HL-60/S4 (cell line): Measurements from ENCODE around the gene FAM234A.
"Not testable (repeated sequence)": the region's sequence is repeated elsewhere in the genome, so short reads cannot be mapped to it uniquely, and the experiment has no call there.

ENCODE experiments used
- in situ Hi-C: fragments of 300-500 bp; cut with MboI; formaldehyde crosslinking; loops from 2 replicates; pipeline ENCODE4 v1.14.3; 2022; ENCODE audit warnings: low sequenced_read_pairs

Gene FAM234A

DNA sequence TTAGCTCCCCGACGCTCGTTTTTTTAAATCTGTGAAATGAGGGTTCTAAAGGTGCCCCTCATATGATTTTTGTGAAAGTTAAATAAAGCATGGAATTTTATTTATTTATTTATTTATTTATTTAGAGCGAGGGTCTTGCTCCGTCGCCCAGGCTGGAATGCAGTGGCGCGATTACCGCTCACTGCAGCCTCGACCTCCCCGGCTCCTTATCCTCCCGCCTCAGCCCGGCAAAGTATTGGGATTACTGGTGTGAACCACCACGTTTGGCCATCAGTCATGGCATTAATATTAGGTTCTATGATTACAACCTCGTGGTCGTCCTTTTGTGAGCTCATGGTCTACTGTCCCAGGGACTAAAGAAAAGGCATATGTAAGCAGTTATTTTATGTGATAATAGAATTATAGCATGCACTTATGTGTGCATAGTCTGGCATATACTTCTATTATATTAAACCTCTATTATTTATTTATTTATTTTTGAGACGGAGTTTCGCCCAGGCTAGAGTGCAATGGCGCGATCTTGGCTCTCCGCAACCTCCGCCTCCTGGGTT, 4.8 kb upstream of the FAM234A start:
- in situ Hi-C loops: no loop called here

DNA sequence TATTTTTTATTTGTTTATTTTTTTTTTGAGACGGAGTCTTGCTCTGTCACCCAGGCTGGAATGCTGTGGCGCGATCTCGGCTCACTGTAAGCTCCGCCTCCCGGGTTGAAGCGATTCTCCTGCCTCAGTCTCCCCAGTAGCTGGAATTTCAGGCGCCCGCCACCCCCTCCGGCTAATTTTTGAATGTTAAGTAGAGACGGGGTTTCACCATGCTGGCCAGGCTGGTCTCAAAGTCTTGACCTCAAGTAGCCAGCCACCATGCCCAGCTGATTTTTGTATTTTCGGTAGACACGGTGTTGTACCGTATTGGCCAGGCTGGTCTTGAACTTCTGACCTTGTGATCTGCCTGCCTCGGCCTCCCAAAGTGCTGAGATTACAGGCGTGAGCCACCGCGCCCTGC, 4.3 kb upstream of the FAM234A start:
- in situ Hi-C loops: not testable (repeated sequence)

DNA sequence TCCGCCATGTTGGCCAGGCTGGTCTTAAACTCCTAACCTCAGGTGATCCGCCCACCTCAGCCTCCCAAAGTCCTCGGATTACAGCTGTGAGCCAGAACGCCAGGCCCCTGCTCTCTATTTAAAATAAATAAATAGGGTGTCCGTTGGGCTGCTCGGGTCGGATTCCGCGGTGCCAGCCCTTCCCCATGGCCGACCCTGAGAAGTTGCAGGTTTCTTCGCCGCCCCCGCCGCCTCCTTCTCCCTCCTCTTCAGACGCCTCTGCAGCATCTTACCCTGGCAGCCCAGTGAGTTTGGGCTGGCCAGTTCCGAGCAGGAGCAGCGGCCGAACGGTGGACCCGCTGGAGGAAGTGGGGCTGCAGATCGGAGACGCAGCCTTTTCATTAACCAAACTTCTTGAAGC, 3.7 kb upstream of the FAM234A start:
- in situ Hi-C loops: no loop called here

DNA sequence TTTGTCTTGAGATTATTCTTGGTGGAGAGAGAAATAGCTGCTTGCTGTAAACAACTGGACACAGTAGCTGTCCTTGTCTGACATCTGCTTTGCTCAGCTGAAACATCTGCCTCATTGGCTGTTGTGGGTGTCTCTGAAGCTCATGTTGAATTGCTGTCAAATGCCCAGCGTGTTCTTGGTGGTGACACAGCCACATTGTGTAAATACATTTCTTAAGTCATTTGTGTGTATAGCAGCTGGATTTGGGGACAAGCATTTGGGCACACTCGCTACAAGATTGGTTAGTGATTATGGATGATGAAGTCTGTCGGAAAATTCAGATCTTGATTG, 5.3 kb downstream of the FAM234A start:
- in situ Hi-C loops: no loop called here

DNA sequence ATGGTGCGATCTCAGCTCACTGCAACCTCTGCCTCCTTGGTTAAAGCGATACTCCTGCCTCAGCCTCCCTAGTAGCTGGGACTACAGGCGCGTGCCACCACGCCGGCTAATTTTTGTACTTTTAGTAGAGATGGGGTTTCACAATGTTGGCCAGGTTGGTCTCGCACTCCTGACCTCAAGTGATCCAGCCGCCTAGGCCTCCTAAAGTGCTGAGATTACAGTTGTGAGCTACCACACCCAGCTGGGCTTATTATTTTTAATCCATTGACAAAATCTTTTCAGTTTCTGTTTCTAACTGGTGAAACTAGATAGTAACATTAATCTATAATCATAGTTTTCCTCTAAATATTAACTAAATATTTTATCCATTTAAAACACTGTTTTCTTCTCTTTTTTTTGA, 5.9 kb downstream of the FAM234A start:
- in situ Hi-C loops: no loop called here

DNA sequence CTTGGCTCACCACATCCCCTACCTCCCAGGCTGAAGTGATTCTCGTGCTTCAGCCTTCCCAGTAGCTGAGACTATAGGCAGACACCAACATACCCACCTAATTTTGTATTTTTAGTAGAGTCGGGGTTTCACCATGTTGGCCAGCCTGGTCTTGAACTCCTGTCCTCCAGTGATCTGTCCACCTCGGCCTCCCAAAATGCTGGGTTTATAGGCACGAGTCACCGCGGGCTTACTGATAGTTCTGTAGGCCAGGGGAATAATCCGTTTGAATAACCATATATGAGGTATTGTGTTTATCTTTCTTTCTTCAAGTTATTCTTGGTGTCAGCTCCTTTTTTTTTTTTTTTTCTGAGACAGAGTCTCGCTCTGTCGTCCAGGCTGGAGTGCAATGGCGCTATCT, 7.7 kb downstream of the FAM234A start:
- in situ Hi-C loops: no loop called here

DNA sequence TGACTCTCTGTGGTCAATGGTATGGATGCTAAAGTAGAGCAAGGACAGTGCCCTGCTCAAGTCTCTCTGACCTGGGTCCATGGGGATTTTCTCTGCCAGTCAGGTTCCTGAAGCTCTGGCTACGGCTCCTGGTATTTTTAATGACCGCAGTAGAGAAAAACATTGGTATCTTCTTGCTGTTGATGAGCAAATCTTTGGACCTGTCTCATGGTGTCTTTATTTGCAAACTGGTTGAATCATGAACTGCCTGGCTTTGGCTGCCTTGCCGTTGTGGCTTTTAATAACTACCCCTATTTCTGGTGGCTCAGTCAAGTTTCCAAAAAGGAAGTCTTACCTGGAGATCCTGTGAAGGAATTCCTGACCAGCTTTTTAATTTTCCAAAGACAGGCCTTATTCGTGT, 8.7 kb downstream of the FAM234A start:
- in situ Hi-C loops: no loop called here

DNA sequence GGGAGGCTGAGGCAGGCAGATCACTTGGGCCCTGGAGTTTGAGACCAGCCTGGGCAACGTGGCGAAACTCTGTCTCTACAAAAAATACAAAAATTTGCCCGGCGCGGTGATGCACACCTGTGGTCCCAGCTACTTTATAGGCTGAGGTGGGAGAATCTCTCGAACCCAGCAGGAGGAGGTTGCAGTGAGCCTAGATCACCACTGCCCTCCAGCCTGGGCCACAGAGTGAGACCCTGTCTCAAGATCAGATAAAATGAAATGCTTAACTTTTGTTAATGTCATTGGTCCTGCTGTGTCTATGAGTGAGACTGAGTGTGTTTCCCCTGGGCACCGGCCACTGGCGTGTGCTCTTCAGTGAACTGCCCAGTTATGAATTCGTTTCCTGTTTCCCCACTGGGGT, 10.5 kb downstream of the FAM234A start:
- in situ Hi-C loops: no loop called here

DNA sequence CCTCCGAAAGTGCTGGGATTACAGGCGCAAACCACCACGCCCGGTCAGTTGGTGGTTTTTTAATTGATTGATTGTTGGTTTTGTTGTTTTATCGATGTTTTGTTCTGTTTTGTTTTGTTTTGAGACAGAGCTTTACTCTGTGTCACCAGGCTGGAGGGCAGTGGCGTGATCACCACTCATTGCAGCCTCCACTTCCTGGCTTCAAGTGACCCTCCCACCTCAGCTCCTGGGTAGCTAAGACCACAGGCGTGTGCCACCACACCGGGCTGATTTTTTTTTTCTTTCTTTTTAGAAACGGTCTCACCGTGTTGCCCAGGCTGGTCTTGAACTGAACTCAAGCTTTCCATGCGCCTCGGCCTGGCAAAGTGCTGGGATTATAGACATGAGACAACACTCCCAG, 12.4 kb downstream of the FAM234A start:
- in situ Hi-C loops: no loop called here

DNA sequence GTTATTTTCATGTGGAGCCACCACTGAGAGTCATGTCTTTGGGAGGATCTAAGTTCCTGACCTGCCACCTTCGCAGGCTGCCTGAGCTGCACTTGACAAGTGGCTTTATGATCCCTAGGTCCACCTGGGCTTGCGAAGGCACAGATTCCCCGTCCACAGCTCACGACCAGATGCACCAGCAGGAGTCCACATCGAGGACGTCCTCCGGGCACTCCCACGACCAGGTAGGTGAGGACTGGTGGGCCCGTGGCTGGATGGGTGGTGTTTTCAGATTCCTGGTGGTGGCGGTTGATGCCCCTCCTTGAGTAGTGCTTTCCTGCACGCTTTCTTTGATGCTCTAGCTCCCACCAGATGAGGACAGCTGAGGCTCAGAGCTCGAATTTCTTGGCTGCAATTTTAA, 14.8 kb downstream of the FAM234A start:
- in situ Hi-C loops: no loop called here

DNA sequence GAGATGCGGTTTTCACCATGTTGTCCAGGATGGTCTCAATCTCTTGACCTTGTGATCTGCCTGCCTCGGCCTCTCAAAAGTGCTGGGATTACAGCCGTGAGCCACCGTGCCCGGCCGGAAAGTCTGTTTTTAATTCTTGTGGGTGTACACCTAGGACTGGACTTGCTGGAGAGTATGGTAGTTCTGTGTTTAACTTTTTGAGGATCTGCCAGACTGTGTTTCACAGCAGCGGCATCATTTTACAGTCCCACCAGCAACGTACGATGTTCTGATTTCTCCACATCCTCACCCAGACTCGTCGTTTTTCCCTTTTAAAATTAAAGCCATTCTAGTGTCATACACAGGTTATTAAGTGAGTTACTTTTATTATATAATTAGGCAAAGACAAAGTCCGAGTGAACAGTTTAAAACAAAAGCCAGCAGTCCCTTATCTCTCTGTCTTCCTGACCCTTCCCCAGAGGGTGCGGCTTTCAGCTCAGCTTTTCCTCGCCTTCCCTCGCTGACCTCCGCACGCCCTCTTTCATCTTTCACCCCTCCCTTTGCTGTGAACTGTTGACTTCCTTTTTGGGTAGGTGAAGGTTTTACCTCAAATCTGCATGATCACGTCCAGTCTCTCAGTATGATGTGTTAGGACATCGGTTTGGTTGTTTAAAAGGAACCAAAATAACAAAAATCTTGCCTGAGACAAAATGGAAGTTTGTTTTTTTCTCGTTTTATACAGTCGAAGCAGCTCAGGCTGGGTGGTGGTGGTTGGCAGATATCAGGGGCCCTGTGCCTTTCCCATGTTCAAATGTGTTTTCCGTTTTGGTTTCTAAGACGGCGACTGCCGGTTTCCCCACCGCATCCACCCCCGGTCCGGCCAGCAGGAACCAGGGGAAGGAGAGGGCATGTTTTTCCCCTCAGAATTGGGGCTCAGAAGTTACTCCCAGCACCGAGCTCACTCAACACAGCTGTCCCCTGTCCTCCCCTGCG, 18.0 kb downstream of the FAM234A start:
- in situ Hi-C loops: no loop called here

DNA sequence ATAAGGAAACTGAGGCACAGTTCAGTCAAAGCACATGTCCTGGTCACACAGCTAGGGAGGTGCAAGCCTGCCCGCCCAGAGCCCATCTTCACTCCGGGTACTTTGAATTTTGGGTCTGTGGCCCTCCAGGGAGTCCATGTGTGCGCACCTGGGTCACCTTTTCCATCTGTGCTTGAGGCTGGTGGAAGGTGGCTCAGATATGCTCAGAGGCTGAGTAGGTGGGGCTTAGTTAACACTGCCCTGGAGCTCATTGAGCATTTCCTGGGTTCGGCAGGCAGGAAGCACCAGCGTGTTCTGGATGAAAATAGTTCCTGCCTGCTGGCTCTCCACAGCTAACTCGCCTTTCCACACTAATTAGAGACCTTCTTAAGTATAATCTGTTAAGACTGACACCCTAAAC, 19.2 kb downstream of the FAM234A start:
- in situ Hi-C loops: no loop called here

DNA sequence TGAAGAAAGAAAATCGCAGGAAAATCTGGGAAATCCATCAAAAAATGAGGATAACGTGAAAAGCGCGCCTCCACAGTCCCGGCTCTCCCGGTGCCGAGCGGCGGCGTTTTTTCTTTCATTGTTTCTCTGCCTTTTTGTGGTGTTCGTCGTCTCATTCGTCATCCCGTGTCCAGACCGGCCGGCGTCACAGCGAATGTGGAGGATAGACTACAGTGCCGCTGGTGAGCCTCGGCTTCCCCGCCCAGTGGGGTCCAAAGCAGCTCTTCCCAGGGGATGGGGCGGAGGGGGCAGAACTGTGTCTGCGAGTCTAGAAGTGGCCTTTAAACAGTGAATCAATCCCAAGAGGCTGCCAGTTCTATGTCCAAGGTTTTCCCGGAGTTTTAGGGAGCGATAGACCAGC, 19.8 kb downstream of the FAM234A start:
- in situ Hi-C loops: no loop called here

DNA sequence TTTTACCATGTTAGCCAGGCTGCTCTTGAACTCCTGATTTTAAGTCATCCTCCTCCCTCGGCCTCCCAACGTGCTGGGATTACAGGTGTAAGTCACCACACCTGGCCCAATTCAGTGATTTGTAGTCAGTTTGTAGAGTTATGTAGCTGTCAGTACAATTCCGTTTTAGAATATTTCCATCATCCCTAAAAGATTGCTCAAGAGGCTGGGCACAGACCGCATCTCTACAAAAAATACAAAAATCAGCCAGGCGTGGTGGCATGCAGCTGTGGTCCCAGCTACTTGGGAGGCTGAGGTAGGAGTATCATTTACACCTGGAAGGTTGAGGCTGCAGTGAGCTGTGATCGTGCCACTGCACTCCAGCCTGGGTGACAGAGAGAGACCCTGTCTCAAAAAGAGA, 20.6 kb downstream of the FAM234A start:
- in situ Hi-C loops: no loop called here

DNA sequence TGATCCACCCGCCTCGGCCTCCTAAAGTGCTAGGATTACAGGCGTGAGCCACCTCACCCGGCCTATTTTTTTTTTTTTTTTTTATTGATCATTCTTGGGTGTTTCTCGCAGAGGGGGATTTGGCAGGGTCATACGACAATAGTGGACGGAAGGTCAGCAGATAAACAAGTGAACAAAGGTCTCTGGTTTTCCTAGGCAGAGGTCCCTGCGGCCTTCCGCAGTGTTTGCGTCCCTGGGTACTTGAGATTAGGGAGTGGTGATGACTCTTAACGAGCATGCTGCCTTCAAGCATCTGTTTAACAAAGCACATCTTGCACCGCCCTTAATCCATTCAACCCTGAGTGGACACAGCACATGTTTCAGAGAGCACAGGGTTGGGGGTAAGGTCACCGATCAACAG, 23.5 kb downstream of the FAM234A start:
- in situ Hi-C loops: not testable (repeated sequence)

DNA sequence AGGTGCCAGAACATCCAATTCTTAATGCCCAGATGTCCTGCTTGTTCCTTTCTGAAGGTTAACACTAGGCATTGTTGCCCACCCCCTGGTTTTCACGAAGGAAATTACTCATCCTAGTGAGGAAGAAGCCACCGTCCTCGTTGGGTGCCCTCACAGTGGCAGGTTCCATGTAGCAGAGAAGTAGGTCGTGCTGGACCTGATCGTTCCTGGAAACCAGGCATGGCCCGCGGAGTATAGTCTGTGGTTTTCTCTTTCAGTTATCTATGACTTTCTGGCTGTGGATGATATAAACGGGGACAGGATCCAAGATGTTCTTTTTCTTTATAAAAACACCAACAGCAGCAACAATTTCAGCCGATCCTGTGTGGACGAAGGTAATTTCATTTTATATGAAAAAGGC, 24.6 kb downstream of the FAM234A start:
- in situ Hi-C loops: no loop called here

DNA sequence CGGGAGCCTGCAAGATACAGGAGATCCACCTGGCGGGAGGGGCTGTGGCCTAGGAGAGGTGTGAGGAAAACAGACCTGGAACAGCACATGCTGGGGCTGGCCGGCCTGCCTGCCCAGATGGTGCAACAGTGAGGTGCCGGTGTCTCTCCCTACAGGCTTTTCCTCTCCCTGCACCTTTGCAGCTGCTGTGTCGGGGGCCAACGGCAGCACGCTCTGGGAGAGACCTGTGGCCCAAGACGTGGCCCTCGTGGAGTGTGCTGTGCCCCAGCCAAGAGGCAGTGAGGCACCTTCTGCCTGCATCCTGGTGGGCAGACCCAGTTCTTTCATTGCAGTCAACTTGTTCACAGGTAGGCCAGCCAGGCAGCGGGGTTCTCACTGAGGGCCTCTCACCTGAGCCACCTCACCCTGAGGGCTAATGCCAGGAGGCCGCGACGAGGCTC, 25.2 kb downstream of the FAM234A start:
- in situ Hi-C loops: no loop called here

DNA sequence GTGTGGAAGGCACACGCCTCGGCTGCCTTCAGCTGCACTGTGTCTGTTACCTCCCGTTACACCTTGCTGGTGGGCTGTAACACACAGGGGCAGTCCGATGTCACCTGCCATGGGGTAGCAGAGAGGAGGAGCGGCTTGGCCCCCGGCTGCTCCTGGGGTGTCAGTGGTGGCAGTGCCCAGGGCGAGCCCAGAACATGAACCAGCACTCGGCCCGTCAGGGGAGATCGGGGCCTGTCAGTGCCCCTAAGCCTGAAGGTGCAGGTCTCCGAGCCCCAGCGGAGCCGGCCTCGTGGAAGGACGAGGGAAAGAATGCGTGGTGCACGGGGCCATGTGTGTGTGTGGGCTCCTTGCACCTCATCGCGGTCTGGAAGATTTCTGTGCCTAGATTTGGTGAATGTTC, 25.7 kb downstream of the FAM234A start:
- in situ Hi-C loops: no loop called here

DNA sequence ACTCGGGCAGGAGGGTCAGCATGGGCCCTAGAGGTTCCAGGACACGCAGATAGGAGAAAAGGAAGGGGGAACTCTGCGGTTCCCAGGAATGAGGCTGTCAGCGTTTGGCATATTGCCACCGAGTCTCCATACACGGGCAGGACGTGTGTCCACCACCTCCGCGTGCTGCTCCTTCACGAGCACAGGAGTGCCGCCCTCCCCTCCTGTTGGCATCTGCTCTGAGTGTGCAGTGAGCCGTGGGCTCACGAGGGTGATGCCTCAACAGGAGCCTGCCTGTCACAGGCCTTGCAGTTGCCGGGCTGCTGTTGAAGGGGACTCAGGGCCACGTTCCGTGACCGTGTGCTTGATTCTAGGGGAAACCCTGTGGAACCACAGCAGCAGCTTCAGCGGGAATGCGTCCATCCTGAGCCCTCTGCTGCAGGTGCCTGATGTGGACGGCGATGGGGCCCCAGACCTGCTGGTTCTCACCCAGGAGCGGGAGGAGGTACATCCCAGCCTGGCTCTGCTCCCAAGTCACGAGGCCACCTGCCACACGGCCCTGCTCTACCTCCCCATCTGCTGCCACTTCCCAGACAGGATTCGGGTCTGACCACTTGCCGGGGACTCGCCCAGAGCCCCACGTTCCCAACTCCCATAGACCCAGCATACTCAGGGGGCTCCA, 26.5 kb downstream of the FAM234A start:
- in situ Hi-C loops: no loop called here

DNA sequence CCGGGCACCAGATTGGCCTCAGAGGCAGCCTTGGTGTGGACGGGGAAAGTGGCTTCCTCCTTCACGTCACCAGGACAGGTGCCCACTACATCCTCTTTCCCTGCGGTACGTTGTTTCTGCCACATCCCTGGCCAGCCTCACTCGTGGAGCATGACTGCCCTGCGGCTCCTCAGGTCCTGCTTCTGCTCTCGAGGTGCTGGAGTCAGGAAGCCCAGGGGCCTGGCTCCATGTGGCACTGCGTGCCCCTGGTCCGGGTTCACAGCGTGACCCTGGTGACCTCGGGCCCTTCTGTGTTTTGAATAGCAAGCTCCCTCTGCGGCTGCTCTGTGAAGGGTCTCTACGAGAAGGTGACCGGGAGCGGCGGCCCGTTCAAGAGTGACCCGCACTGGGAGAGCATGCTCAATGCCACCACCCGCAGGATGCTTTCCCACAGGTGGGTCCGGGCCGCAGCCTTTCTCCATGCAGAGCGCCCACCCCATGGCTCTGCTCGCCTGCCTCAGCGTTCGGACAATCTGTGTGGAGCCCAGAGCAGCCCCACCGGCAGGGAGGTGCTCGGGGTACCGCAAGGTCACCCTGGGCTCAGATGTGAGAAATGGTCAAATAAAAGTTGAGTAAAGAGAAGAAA, 27.6 kb downstream of the FAM234A start:
- in situ Hi-C loops: no loop called here

DNA sequence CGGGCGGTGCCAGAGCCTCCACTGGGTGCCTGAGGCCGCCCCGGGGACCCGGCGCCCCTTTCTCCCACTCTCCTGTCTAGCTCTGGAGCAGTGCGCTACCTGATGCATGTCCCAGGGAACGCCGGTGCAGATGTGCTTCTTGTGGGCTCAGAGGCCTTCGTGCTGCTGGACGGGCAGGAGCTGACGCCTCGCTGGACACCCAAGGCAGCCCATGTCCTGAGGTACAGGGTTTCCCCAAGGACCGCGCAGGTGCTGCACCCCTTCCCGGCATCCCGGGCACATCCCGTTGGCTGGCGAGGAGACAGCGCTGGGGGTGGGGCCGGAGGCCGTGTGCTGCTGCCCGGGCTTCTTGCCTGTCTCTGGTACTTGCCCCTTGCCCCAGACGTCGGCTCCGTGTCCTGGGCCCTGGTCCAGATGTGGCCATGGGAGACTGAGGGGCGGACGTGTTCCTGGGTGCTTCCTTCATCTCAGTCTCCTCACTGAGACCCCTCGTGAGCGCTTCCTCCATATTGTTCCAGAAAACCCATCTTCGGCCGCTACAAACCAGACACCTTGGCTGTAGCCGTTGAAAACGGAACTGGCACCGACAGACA, 28.7 kb downstream of the FAM234A start:
- in situ Hi-C loops: no loop called here
